ENCODE results near the gene GBX1.

- TF ChIP-seq SP1 (IDR thresholded peaks at IDR 0.05) (no peak), SUZ12 (IDR thresholded peaks at IDR 0.05) (no peak)
These were observed 31.7 kb upstream of the GBX1 start for GRCh38 chr7:151198945-151199848.

Data from HEK293T (cell line).